Activated B cell treated with CpG ODN at 0.5 μM for 24 hours (primary cell): Measurements from ENCODE around the gene OR14A2. TPM values are rescaled to one million over a fixed set of nuclear protein-coding genes. Genes with fewer than 3 reads are reported as not detected.
"Not testable (repeated sequence)": the region's sequence is repeated elsewhere in the genome, so short reads cannot be mapped to it uniquely, and the experiment has no call there.

Source experiments
- ATAC-seq: fragments of 200-7000 bp; cut with Tn5 transposase; one replicate; pipeline ENCODE4 v1.10.0; 2021; ENCODE audit warnings: low read depth, mild to moderate bottlenecking, moderate library complexity
- CTCF ChIA-PET: fragments of 350-600 bp; sonication (Branson Sonifier 250); formaldehyde crosslinking; loops from one replicate; lab custom pipeline; 2021; ENCODE audit warnings: antibody characterized with exemption; lab: Charles Lee
- POLR2A ChIA-PET: fragments of 350-600 bp; sonication (Branson Sonifier 250); formaldehyde crosslinking; loops from one replicate; lab custom pipeline; 2021; ENCODE audit warnings: antibody characterized with exemption; lab: Charles Lee
- DNase-seq: peaks from one replicate; pipeline ENCODE4 v3.0.0; 2022
- H3K27ac Mint-ChIP-seq: one replicate; pipeline ENCODE4 v1.8.0; 2020; ENCODE audit warnings: mixed read lengths
- H3K27me3 Mint-ChIP-seq: one replicate; pipeline ENCODE4 v1.8.0; 2021; ENCODE audit warnings: mixed read lengths
- H3K36me3 Mint-ChIP-seq: one replicate; pipeline ENCODE4 v1.8.0; 2021; ENCODE audit warnings: low read depth, mixed read lengths
- H3K4me1 Mint-ChIP-seq: one replicate; pipeline ENCODE4 v1.8.0; 2021; ENCODE audit warnings: mixed read lengths
- H3K4me3 Mint-ChIP-seq: one replicate; pipeline ENCODE4 v1.8.0; 2020; ENCODE audit warnings: mild to moderate bottlenecking, mixed read lengths
- H3K9me3 Mint-ChIP-seq: one replicate; pipeline ENCODE4 v1.8.0; 2020; ENCODE audit warnings: mixed read lengths
- CTCF ChIP-seq: fragments of 200-600 bp; IDR thresholded peaks from one replicate; pipeline ENCODE4 v1.8.0; 2022; ENCODE audit warnings: antibody characterized with exemption, mild to moderate bottlenecking
- intact Hi-C: fragments of 100-400 bp; cut with micrococcal nuclease; formaldehyde crosslinking; loops from one replicate; pipeline ENCODE4 v1.15.1; 2024
- total RNA-seq: library from RNA; stranded (reverse); gene quantifications from 2 replicates; pipeline ENCODE4 v1.2.3, GENCODE V29; 2022

The OR14A2 gene
- total RNA-seq, 1 donor from 2014 or later = not detected

- H3K4me3 Mint-ChIP-seq = no peak overlapping the region
- H3K4me1 Mint-ChIP-seq = no peaks in the 10 kb centered on the region
- H3K27ac Mint-ChIP-seq = no peak overlapping the region
- DNase-seq (no peak), ATAC-seq (no peak)
- CTCF ChIA-PET = no interaction called here
- POLR2A ChIA-PET = no interaction called here
- H3K9me3 Mint-ChIP-seq = peaks cover 7% of the 10 kb centered on the region
- peaks cover 2% of the 10 kb centered on the region for H3K27me3 Mint-ChIP-seq
- intact Hi-C loops = no loop called here
- H3K36me3 Mint-ChIP-seq = no peaks in the 10 kb centered on the region
- TF ChIP-seq CTCF = no peak
Measured at GRCh38 chr1:247721222-247721621, 26.7 kb downstream of the OR14A2 start.

- Mint-ChIP-seq H3K4me3 (no peak within 1 kb of the TSS), H3K27me3 (peaks cover 2% of the 10 kb centered on the region), H3K4me1 (no peaks in the 10 kb centered on the region), H3K27ac (no peak within 1 kb of the TSS), H3K36me3 (no peaks in the 10 kb centered on the region), H3K9me3 (peaks cover 3% of the 10 kb centered on the region)
- CTCF ChIA-PET = no interaction called here
- intact Hi-C loops = no loop called here
- POLR2A ChIA-PET = no interaction called here
- TF ChIP-seq CTCF = no peak
- no peak for ATAC-seq
- DNase-seq = no peak
Measured at GRCh38 chr1:247716546-247716945, 31.4 kb downstream of the OR14A2 start, which contains the start of gene OR6F1. TSS of gene OR6F1 (minus strand) at chr1:247716646. CDS start at chr1:247712755, 3,891 bp downstream.

- POLR2A ChIA-PET = no interaction called here
Measured at GRCh38 chr1:247713753-247714152, 34.2 kb downstream of the OR14A2 start.

GRCh38 chr1:247710681-247711080 lies 37.3 kb downstream of the OR14A2 start:
- H3K36me3 Mint-ChIP-seq, POLR2A ChIA-PET, CTCF ChIA-PET, H3K4me3 Mint-ChIP-seq, ATAC-seq, intact Hi-C loops, H3K27ac Mint-ChIP-seq, H3K9me3 Mint-ChIP-seq, H3K4me1 Mint-ChIP-seq, DNase-seq, H3K27me3 Mint-ChIP-seq: not testable (repeated sequence)

More at GRCh38 chr1:247713753-247714152, 34.2 kb downstream of the OR14A2 start:
- Mint-ChIP-seq H3K27me3 (peaks cover 2% of the 10 kb centered on the region), H3K9me3 (no peaks in the 10 kb centered on the region), H3K4me3 (no peak overlapping the region), H3K36me3 (no peaks in the 10 kb centered on the region), H3K4me1 (no peaks in the 10 kb centered on the region), H3K27ac (no peak overlapping the region)
- no peak for ATAC-seq
- TF ChIP-seq CTCF = no peak
- DNase-seq = no peak
- intact Hi-C loops = no loop called here
- CTCF ChIA-PET = no interaction called here

GRCh38 chr1:247701338-247701737 lies 46.6 kb downstream of the OR14A2 start:
- H3K4me1 Mint-ChIP-seq = no peaks in the 10 kb centered on the region
- intact Hi-C loops = no loop called here
- ATAC-seq (no peak), DNase-seq (no peak)
- H3K9me3 Mint-ChIP-seq = peaks cover 2% of the 10 kb centered on the region
- TF ChIP-seq CTCF = no peak
- no peak overlapping the region for H3K27ac Mint-ChIP-seq
- no peaks in the 10 kb centered on the region for H3K27me3 Mint-ChIP-seq
- no peaks in the 10 kb centered on the region for H3K36me3 Mint-ChIP-seq
- CTCF ChIA-PET = no interaction called here
- no peak overlapping the region for H3K4me3 Mint-ChIP-seq
- POLR2A ChIA-PET = no interaction called here
